Pancreas (tissue), 10 donors: ENCODE measurements around the gene JMJD4. TPM values are rescaled to one million over a fixed set of nuclear protein-coding genes. Genes with fewer than 3 reads are reported as not detected.

Source experiments
- ATAC-seq, 4 donors: fragments of 200-7000 bp; cut with Tn5 transposase; one replicate each; pipeline versions ENCODE4 v1.8.0 to v1.9.1; 2020; ENCODE audit warnings: mild to moderate bottlenecking in 4 of 4, moderate library complexity in 4 of 4
- DNase-seq, 6 donors: peaks; one replicate each; pipeline ENCODE4 v3.0.0-alpha.2; 2020
- FAIRE-seq: peaks from 2 replicates; lab custom pipeline; 2012; peaks lifted over from hg19 to GRCh38; lab: Jason Lieb, UNC
- H3K27ac ChIP-seq, 4 donors: fragments of 200-600 bp; sonication (generic); 1 replicate in 3 of 4; 2 replicates in 1 of 4; pipeline versions ENCODE4 v1.5.0 to v1.8.0; 2020
- H3K27me3 ChIP-seq, 4 donors: fragments of 200-600 bp; one replicate each; pipeline ENCODE4 v1.8.0; 2021
- H3K36me3 ChIP-seq, 3 donors: fragments of 200-600 bp; sonication (generic) in 1 of 3; one replicate each; pipeline versions ENCODE4 v1.5.0 to v1.8.0; 2020 to 2021
- H3K4me1 ChIP-seq, 3 donors: fragments of 200-600 bp; one replicate each; pipeline ENCODE4 v1.8.0; 2021
- H3K4me3 ChIP-seq, 4 donors: fragments of 200-600 bp; sonication (generic) in 2 of 4; one replicate each; pipeline versions ENCODE4 v1.5.0 to v1.8.0; 2020 to 2021
- H3K9me3 ChIP-seq, 4 donors: fragments of 200-600 bp; one replicate each; pipeline ENCODE4 v1.8.0; 2021
- whole genome bisulfite sequencing, 2 donors: extraction: QIAGEN DNeasy Blood & Tissue Kit; methylation state at CpG; one replicate each; pipeline ENCODE4 v1.1.7; 2013; 5-methylcytosine and 5-hydroxymethylcytosine counted together
- intact Hi-C, 3 donors: fragments of 100-400 bp; cut with DNase I; formaldehyde crosslinking; loops; one replicate each; pipeline versions ENCODE4 v1.11.1 to v1.14.2; 2022
- polyA plus RNA-seq, 2 donors: library from polyadenylated mRNA; stranded (reverse); fragments of 200-250 nt; gene quantifications; one replicate each; pipeline ENCODE4 v1.2.3, GENCODE V29; 2013
- total RNA-seq, 6 donors: library from RNA; stranded (reverse); fragmentation: NEBNext Ultra II Directional in 4 of 6; extraction: Animal tissue kit (Norgen Biotek cat#: 25700) in 4 of 6; gene quantifications; one replicate each; pipeline versions ENCODE4 v1.2.1 to v1.2.4, GENCODE V29; 2021 to 2023
- TF ChIP-seq, protein P1 (sequence below), 4 donors: fragments of 200-600 bp; sonication (generic) in 3 of 4; IDR thresholded peaks; one replicate each; pipeline versions ENCODE4 v1.5.0 to v1.8.0; 2021; ENCODE audit warnings: antibody characterized with exemption in 4 of 4
- donor health status: healthy with polysubstance abuse.
- donor health status: DM: no; HTN: no; CAD: no; lungs with moderate emphysema.
- donor health status: DM: no; HTN: no; CAD: no.
- donor health status: control.
- donor health status: control.
- donor health status: Bipolar disorder and iron deficiency.
- donor health status: DM: yes; HTN: yes; CAD: no.
- donor health status: DM: no; HTN: no; CAD: no.
- donor health status: DM: no; HTN: no; CAD: no.
- donor health status: DM: yes; HTN: yes; CAD: no.

The JMJD4 gene
- total and polyA plus RNA-seq, 8 donors: 4.8 to 14.8 (median 9.6) TPM

DNA sequence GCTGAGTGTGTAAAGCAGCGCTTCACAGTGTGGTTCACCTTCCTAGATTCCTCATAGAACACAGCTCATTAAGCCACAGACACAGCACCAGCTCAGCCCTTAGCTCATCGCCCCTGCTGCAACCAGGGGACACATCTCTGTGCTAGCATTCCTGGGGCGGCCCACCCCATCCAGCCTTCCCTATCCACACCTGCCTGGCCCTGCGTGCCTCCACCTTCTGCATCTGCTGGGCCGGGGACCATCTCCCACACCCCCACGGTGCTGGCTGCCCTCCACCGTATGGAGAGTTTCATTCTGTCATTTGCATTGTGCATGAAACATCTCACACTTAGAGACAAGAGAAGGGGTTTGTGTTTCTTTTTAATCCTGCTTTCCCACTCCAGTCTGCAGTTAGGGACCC lies 44.6 kb upstream of the JMJD4 start:
- no peaks in the 10 kb centered on the region for H3K36me3 ChIP-seq
- ATAC-seq (no peak), DNase-seq (no peak), FAIRE-seq (no peak)
- H3K9me3 ChIP-seq: no peaks in the 10 kb centered on the region
- H3K27me3 ChIP-seq: no peaks in the 10 kb centered on the region
- H3K4me3 ChIP-seq: no peak overlapping the region
- TF ChIP-seq, protein P1, sequence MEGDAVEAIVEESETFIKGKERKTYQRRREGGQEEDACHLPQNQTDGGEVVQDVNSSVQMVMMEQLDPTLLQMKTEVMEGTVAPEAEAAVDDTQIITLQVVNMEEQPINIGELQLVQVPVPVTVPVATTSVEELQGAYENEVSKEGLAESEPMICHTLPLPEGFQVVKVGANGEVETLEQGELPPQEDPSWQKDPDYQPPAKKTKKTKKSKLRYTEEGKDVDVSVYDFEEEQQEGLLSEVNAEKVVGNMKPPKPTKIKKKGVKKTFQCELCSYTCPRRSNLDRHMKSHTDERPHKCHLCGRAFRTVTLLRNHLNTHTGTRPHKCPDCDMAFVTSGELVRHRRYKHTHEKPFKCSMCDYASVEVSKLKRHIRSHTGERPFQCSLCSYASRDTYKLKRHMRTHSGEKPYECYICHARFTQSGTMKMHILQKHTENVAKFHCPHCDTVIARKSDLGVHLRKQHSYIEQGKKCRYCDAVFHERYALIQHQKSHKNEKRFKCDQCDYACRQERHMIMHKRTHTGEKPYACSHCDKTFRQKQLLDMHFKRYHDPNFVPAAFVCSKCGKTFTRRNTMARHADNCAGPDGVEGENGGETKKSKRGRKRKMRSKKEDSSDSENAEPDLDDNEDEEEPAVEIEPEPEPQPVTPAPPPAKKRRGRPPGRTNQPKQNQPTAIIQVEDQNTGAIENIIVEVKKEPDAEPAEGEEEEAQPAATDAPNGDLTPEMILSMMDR (IDR thresholded peaks at IDR 0.05): no peak
- 91% methylated on average over 7 of the region's 7 CpGs for WGBS, 2 donors
- H3K27ac ChIP-seq: no peak overlapping the region
- intact Hi-C loops: no loop called here
- H3K4me1 ChIP-seq: no peaks in the 10 kb centered on the region

DNA sequence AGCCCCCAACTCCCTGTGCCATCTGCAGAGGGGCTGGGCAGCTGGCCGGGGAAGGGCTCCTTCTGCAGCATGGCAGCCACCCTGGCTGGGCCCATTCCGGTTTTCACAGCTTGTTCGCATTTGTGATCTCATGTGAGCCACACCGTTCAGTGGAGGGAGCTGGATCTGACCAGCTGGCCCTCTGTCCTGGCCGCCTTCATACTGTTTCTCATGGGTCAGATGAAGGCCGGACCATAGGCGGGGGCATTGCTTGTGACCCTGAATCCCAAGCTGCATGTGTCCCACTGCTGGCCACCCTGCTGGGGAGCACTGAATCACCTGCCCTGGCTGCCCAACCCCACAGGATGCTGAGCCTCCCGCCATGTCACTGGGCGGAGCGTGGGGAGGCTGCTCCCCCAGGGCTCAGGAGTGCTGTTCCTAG lies 43.9 kb upstream of the JMJD4 start:
- TF ChIP-seq, protein P1 (IDR thresholded peaks at IDR 0.05): no peak
- no peak for ATAC-seq

DNA sequence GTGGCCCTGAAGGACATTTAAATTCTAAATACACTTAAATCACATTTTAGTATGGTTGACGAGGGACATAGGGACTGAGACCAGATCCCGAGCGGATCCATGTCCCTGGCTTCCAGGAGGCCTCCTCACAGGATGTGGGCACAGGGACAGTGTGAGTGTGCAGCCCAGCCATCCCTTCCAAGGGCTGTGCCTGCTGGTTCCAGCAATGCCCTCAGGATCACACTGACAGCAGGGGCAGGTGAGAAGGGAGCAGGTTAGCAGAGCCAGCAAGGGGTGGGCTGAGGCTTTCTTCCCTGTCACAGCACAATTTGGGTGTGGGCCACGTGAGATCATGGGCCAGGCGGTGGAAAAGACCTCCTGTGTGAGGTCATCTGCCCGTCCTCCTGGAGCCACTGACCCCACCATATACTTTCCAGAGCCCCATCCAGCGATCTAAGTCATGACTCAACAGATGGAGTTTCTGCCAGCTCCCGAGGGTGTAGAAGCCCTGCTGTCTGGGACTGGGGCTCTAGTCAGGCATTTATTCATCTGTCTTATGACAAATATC lies 43.4 kb upstream of the JMJD4 start:
- Histone ChIP-seq H3K27ac (no peak overlapping the region), H3K27me3 (no peaks in the 10 kb centered on the region), H3K4me3 (no peak overlapping the region), H3K36me3 (no peaks in the 10 kb centered on the region), H3K9me3 (no peaks in the 10 kb centered on the region), H3K4me1 (no peaks in the 10 kb centered on the region)
- no peak for FAIRE-seq
- no peak for DNase-seq
- TF ChIP-seq, protein P1 (IDR thresholded peaks at IDR 0.05): no peak
- ATAC-seq: no peak
- 91 to 99% methylated on average over 8 of the region's 8 CpGs for whole genome bisulfite sequencing, 2 donors
- intact Hi-C loops: no loop called here

More for the DNA sequence above, 43.9 kb upstream of the JMJD4 start:
- H3K36me3 ChIP-seq: no peaks in the 10 kb centered on the region
- H3K4me1 ChIP-seq: no peaks in the 10 kb centered on the region
- intact Hi-C loops: no loop called here
- no peak overlapping the region for H3K27ac ChIP-seq
- 92 to 94% methylated on average over 10 of the region's 10 CpGs for WGBS, 2 donors
- no peak overlapping the region for H3K4me3 ChIP-seq
- DNase-seq (no peak), FAIRE-seq (no peak)
- no peaks in the 10 kb centered on the region for H3K9me3 ChIP-seq
- H3K27me3 ChIP-seq: no peaks in the 10 kb centered on the region

DNA sequence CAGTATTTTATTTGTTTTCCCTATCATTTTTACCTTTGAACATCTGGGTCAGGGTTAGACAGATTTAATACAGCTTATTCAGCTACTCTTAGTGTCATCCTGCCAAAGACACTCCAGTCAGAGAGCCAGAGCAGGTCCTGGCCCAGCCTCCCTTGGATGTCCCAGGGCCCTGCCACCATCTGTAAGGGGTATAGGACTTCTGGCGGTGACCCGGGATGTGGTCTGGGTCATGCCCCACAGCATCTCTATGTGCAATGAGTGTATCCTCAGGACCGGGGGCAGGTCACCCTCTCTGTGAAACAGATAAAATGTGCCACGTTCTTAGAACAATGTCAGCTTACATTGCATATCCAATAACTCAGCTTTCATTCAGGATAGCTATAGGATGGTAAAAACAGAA lies 42.5 kb upstream of the JMJD4 start:
- no peaks in the 10 kb centered on the region for H3K36me3 ChIP-seq
- H3K27me3 ChIP-seq: no peaks in the 10 kb centered on the region
- FAIRE-seq: no peak
- no peak overlapping the region for H3K4me3 ChIP-seq
- ATAC-seq: no peak
- no peaks in the 10 kb centered on the region for H3K4me1 ChIP-seq
- DNase-seq: no peak
- intact Hi-C loops: no loop called here
- WGBS, 2 donors: 91 to 94% methylated on average over 4 of the region's 4 CpGs
- H3K27ac ChIP-seq: no peak overlapping the region
- no peaks in the 10 kb centered on the region for H3K9me3 ChIP-seq
- TF ChIP-seq, protein P1 (IDR thresholded peaks at IDR 0.05): no peak

DNA sequence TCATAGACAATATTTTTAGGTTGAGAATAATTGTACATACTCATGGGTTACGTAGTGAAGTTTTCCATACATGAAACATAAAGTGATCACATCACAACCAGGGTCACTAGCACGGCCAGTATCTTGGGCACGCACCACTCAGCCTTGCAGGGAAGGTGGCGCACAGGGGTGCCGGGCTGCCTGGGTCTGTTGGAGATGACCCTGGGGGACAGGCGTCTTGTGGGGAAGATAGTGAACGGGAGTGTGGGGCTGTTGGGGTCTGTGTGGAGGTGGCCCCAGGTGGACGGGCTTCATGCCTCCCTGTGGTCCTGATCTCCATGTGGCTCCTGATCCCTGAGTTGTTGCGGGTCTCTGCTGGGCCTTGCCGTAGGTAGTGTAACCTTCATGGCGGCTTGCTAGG lies 42.1 kb upstream of the JMJD4 start:
- Histone ChIP-seq H3K36me3 (no peaks in the 10 kb centered on the region), H3K4me3 (no peak overlapping the region), H3K4me1 (no peaks in the 10 kb centered on the region), H3K27ac (no peak overlapping the region), H3K27me3 (no peaks in the 10 kb centered on the region), H3K9me3 (no peaks in the 10 kb centered on the region)
- TF ChIP-seq, protein P1 (IDR thresholded peaks at IDR 0.05): no peak
- FAIRE-seq (no peak), ATAC-seq (no peak), DNase-seq (no peak)
- intact Hi-C loops: no loop called here
- WGBS, 2 donors: 89 to 91% methylated on average over 11 of the region's 11 CpGs
